8988T (cell line): ENCODE results near the gene DPP10.

Experiments used
- DNase-seq: peaks from one replicate; pipeline ENCODE4 v3.0.0; 2011

DPP10 gene

GRCh38 chr2:114610677-114611076 lies 168.2 kb downstream of the DPP10 start:
- DNase-seq = no peak

GRCh38 chr2:114614592-114614991 lies 172.2 kb downstream of the DPP10 start:
- no peak for DNase-seq

DNA sequence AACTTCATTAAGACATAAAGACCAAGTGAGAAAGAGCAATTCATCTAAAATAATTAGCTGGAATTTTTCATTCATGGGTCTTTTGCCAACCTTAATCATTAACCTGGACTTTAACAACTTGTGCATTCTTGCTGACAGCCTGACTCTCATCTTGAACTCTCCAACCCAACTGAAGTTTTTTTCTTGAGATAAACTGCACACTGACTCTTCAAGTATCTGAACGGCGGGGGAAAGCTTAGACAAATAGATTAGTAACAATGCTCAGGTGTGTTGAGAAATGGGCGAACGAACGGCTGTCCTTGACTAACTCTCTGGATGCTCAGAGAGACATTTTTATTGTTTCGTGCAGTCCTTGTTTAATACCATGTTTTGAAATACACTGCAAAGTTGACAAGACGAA lies 186.0 kb downstream of the DPP10 start:
- no peak for DNase-seq

DNA sequence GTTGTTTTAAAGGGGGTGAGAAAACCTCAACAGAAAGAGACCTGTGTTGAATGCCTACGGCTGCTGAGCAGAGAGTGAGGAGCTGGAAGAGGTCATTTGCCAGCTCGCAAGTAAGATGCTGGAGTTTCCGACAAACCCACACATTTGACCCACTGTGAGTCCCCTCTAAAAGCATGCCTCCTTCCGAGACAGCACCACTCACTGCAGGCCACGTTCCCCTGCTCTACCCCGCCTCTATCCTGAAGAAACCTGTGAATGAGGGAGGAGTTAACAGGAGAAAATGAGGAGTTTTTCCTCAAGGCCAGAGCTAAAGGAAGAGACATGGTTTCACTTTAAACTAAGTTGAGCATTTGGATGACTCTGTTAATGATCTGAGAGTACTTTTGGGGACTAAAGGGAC lies 188.7 kb downstream of the DPP10 start:
- no peak for DNase-seq

DNA sequence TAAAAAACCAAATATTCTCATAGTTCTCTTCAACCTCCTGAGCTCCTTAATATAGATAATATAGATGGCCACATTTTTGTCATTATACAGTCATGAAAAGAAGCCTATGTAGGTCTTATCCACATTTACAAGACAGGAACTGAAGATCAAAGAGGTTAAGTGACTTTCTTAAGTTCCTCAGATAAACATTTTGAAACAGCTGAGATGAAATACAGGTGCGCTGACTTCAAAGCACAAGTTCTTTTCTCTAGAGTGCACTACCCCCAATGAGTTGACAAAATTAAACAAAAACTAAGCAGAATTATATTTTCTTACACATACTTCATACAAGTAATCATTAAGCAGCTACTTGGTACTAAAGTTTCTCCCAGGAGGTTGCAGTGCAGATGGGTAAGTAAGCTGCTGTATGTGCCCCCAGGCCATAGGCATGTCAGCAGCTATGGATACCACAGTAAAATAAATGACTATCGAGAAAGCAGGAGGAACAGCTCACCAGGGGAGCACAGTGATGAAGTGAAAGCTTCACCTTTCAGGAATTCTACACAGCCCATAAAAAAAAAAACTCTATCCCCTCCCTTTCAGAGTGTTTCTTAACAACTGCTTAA lies 199.8 kb downstream of the DPP10 start:
- DNase-seq = no peak

DNA sequence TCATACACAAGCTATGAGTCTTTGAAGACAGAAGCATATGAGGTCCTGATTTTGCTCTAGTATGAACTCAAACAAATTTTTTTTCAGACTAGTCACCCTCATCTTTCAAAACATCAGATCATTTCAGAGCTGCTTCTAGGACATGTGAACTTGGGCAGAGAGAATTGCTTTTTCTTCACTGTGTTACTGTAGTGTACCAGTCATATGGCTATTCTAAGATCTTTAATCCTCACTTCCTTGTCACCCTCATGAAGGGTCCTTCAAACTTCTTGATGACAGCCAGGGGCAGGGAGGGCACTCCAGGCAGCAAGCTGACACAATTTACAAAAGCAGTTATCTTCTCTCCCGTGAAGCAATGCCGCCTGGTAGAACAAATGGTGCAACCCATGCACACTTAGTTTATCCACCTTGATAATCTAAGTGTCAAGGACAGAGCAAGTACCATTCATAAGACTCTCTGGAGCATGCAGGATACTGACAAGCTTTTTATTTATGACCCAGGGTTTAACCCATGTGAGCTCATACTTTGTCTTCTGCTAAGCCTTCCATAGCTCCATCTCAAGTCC lies 200.6 kb downstream of the DPP10 start:
- no peak for DNase-seq

DNA sequence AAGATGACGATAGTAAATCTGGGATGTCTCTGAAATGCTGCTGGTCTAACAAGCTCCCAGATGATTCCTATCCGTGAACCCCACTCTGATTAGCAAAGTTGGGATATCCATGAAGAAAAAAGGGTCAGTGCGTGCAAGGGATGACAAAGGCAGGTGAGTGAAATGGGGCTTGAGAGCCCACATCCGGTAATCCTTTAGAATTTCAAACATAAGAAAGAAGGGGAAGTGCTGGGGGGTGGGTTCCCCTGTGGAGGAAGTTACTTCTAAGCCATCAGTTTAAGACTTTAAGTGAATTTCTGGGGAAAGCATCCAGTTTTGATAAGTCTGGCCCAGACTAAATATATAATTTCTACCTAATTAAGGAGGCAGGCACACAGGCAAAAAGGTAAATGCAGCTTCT lies 209.5 kb downstream of the DPP10 start:
- DNase-seq = no peak

GRCh38 chr2:114659880-114660279 lies 217.4 kb downstream of the DPP10 start:
- no peak for DNase-seq

DNA sequence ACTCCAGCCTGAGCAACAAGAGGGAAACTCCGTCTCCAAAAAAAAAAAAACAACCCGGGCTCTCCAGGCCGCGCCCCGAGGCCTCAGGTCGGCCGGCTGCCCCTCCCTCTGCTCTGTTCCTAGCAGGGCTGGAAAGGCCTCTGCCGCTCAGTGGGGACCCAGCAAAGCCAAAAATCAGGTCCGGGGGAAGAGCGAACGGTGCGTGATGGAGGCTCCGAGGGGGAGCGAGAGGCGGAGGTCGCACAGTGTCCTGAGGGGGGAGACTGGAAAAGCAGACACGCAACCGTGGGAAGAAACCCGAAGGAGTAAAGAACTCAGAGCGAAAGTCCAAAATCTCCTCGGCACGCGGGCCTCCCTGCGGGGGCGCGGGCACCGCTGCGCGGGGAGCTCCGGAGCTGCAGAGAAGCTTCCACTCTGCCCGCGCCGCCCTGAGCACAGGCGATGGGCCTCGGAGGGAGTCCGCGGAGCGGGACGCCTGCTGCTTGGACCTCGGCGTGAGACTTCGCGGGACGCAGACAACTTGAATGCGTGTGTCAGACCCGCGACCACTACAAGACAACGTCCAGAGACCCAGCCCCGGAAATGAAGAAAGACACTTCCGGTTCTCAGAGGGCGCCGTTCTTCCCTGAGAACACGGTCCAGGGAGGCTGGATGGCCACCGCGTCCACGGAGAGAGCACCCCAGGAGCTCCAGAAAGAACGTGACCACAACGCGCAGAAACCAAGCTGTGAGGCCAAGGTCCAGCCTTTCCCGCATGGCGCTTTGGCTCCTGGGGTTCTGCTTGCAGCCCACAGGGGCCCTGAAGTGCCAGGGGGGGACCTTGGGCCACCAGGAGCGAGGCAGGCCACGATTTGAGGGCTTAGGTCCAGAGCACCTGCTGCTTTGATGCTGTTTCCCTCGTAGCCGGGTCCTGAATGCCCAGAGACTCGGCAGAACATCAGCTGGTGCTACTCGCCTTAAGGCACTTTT lies 219.8 kb downstream of the DPP10 start:
- no peak for DNase-seq

- DNase-seq = no peak
These were observed 226.0 kb downstream of the DPP10 start for GRCh38 chr2:114668415-114668814.

DNA sequence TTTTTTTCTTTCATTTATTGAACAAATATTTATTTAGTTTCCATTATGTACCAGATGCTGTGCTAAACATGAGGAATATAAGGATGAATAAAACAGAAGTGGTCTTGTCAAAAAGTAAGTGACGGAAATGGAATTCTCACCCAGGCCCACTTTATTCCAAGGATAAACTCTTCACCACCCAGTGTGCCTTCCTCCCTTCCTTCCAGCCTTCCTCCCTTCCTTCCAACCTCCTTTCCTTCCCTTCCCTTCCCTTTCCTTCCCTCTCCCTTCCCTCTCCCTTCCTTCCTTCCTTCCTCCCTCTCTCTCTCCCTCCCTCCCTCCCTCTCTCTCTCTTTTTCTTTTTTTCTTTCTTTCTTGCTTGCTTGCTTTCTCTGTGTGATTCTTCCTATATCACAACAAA lies 240.8 kb downstream of the DPP10 start:
- no peak for DNase-seq

DNA sequence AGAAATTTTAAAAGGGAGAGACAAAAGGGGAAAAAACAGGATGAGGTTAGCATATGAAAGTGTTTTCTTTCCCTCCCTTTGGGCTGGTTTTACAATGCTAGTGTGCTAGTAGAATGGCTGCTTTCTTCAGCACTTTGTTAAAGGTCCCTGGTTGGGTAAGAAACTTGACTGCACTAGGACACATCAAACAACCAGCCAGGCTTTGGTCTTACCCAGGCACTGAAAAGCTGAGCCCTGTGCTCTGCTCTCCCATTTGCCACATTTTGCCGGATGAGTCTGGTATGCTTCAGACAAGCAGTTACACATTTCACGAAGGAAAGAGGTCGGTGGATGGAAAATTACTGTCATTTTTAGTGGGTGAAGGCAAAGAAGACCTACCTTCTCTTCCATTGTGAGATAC lies 242.0 kb downstream of the DPP10 start:
- no peak for DNase-seq

DNA sequence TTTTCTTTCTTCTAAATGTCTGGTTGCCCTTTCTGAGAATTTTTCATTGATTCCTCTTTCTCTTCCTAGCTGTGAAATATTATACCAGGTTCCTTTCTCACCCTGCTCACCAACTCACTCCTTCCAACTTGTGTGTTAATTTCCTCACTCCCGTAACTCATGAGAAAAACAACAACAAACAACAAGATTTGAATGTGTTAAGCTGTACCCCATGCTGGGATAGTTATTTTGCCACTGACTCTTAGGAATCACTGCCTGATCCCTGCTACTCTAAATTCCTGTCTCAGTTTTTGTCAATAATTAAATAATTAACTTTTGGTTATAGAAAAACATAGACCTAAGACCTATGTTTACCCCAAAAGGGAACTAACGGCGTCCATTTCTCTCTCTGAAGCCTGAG lies 242.7 kb downstream of the DPP10 start:
- no peak for DNase-seq

DNA sequence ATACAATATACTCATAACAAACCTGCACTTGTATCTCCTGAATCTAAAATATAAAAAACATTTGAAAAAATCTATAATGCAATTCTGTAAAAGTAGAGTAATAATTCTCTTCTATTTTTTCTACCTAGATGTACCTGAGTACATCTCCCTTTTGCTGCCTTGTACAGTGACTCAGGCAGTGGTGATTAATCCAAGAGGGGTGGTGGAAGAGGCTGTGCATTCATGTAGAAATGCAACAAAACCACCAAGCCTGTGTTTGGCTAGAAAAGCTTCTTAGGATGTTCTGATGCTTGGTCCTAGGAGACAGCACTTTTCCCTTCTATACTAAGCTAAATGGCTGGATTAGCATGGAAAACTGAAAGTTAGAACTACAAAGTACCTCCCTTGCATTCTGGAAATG lies 245.8 kb downstream of the DPP10 start:
- no peak for DNase-seq

DNA sequence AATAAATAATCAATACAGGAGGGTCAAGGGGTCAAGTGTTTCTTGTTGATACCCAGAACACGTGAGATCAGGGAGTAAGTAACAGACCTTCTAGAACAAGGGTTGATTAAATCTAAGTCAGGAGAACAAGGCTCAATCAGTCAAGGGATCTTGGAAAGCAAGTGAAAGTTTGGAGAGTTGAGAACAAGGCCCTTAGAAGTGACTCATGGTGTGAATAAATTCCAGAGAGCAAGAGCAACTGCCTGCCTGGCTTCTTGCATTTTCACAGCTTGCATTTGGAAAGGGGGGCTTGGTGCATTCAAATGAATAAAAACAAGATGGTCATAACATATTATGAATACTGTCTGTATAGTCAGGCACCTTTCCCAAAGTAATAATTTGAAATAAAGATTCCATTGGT lies 256.1 kb downstream of the DPP10 start:
- no peak for DNase-seq

- no peak for DNase-seq
These were observed 257.0 kb downstream of the DPP10 start for GRCh38 chr2:114699423-114699944.

GRCh38 chr2:114700440-114700839 lies 258.0 kb downstream of the DPP10 start:
- DNase-seq = no peak

- DNase-seq = no peak
These were observed 267.8 kb downstream of the DPP10 start for GRCh38 chr2:114709936-114710850.

- DNase-seq = no peak
These were observed 271.9 kb downstream of the DPP10 start for GRCh38 chr2:114714313-114714712.

DNA sequence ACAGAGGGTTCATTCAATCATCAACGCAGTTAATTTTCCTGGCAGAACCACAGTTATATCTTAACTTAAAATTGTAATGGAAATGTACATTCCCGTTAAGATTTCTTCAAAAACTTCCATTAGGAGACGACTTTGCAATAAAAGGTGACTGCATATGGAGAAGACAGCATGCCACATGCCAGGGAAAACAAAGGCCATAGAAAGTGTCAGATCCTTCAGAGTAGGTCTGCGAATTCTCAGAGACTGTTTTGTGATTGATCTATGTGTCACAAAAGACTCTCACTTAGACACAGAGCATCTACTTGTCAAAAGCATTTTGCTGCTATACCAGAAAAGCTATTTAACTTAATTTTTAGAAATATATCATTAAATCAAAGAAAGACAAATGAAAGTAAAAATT lies 274.6 kb downstream of the DPP10 start:
- DNase-seq = no peak

DNA sequence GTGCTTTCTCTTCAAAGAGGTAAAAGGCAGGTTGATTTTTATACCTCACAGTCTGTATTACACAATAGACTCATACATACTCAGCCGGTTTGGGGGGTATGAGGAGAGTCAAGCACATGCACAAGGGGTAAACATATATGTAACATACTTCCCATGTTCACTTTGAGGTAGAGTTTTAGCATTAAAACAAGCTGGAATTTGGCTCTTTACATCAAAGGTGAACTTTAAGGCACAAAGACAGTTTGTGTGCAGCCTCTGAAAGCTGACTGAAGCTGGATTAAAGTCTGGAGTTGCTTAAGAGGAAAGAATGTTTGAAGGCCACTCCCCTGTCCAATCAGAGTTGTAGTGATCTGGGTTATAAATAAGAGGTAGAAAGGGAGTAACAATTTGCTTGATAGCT lies 282.0 kb downstream of the DPP10 start:
- no peak for DNase-seq

DNA sequence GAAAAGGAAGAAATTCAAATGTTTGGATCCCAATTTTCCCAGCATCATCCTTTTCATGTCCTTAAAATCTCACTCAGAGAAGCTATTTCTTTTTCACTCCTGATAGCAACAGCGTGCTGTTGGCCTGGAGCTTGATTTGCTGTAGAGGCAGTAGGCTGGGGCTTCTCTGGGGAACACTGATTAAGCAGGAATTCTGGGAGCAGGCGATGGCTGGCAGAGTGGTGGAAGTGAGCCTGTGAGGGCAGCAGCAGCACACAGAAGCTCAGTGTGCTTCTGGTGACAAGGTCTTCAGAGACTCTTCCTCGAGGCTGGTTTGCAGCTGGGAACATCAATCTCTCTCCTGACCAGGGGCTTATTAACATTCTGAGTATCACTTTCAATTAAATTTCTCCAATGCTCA lies 284.6 kb downstream of the DPP10 start:
- no peak for DNase-seq

DNA sequence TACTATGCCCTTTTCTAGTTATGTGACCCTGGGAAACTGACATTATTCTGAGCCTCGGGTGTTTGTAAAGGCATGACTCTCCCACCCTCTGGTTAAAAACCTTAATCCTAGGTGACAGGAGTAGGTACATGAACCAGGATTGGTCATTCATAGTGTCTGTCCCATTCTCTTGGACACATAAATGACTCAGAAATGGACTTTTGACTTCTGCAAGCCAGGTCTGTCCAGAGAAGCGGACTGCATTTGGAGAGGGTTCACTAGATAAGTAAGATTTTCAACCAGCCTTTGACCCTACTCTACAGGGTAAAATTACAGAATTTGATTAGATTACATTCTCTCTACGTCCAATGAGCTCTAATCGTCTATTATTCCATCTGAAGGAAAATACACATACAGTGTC lies 285.9 kb downstream of the DPP10 start:
- no peak for DNase-seq
